Measurements from ENCODE around the gene ERBB4.

DNA sequence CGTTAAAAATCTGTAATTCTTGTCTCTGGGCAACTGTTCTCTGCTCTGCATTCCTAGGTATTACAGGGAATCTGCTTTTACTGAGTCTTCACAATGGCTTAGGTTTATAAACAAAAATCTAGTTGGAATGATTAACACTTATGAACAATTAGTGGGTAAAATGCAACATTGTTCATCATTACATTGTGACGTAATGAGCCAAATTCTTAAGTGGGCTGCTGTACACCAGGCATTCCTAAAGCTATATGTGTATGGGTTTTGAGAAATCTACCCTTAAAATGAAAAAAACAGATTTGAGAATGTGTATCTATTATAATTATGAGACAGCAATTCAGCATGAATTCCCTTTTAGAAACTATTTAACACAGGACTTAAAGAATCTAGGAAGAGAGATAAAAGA lies 41.5 kb upstream of the ERBB4 start:
- TF ChIP-seq, protein P1, sequence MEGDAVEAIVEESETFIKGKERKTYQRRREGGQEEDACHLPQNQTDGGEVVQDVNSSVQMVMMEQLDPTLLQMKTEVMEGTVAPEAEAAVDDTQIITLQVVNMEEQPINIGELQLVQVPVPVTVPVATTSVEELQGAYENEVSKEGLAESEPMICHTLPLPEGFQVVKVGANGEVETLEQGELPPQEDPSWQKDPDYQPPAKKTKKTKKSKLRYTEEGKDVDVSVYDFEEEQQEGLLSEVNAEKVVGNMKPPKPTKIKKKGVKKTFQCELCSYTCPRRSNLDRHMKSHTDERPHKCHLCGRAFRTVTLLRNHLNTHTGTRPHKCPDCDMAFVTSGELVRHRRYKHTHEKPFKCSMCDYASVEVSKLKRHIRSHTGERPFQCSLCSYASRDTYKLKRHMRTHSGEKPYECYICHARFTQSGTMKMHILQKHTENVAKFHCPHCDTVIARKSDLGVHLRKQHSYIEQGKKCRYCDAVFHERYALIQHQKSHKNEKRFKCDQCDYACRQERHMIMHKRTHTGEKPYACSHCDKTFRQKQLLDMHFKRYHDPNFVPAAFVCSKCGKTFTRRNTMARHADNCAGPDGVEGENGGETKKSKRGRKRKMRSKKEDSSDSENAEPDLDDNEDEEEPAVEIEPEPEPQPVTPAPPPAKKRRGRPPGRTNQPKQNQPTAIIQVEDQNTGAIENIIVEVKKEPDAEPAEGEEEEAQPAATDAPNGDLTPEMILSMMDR (conservative IDR thresholded peaks at IDR 0.05; ENCODE audit: low read length): no peak
- no peak for TF ChIP-seq EZH2phosphoT487 (IDR thresholded peaks at IDR 0.05; ENCODE audit: borderline replicate concordance)
